ENCODE results near the gene CSTF1. TPM values are rescaled to one million over a fixed set of nuclear protein-coding genes. Genes with fewer than 3 reads are reported as not detected.
"Not testable (repeated sequence)": the region's sequence is repeated elsewhere in the genome, so short reads cannot be mapped to it uniquely, and the experiment has no call there.

CSTF1 gene
- total and polyA plus RNA-seq, 10 donors: 9.8 to 45.0 (median 28.5) TPM

DNA sequence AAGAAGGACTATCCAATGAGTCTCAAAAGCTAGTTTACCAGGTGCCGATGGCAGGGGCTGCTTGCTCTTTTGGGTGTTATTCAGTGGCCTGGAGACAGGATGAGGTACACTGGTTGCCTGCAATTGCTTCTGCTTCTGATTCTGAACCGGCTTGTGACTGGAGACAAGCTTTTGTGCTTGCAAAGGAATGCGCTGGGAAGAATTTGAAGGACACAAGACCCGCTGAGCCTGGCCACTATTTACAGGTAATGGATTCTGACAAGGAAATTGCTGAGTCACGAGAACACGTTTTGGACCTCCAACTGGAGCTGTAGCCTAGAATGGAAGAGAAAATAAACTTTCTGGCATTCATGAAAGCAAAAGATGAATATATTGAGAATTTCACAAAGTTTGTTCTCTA lies 6.2 kb upstream of the CSTF1 start:
- intact Hi-C loops (cut with DNase I; ENCODE audit: low total_unique reads): no loop called here
- no peak for DNase-seq
- H3K36me3 ChIP-seq: peaks cover 0 to 81% (median 5%) of the 10 kb centered on the region in 6 donors
- H3K27ac ChIP-seq: no peak overlapping the region
- TF ChIP-seq POLR2AphosphoS5 (IDR thresholded peaks at IDR 0.05): no peak
- TF ChIP-seq POLR2A (IDR thresholded peaks at IDR 0.05): no peak
- no peak for TF ChIP-seq CTCF (IDR thresholded peaks at IDR 0.05 in 8 of 11, conservative IDR thresholded peaks at IDR 0.05 in 3 of 11)
- H3K9me3 ChIP-seq: no peaks in the 10 kb centered on the region
- H3K4me3 ChIP-seq: no peak overlapping the region
- peaks cover 5 to 9% (median 6%) of the 10 kb centered on the region in 6 donors for H3K4me1 ChIP-seq
- H3K27me3 ChIP-seq (replicated peaks in 1 of 7): no peaks in the 10 kb centered on the region
- 96 to 98% (median 96%) methylated on average over 6 of the region's 6 CpGs for WGBS, 5 donors

DNA sequence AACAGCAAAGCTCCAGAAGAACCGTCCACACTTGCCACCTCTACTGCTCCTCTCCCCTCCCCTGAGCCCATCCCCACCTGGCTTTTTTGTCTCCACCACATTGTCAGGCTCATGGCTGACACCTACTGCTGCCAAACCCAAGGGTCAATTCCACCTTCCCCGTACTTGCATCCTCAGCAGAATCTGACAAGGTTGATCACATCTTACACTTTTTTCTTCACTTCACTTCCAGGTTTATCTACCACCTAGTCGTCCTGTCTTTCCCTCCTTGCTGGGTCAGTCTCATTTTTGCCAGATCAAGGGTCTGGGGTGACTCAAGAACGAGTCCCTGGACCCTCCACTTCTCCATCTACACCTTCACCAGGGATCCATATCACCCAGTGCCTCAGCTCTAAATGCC lies 3.6 kb upstream of the CSTF1 start:
- intact Hi-C loops (cut with DNase I; ENCODE audit: low total_unique reads): no loop called here
- no peak for DNase-seq
- no peaks in the 10 kb centered on the region for H3K27me3 ChIP-seq (replicated peaks in 1 of 7)
- no peak overlapping the region for H3K4me3 ChIP-seq
- no peaks in the 10 kb centered on the region for H3K9me3 ChIP-seq
- peaks cover 0 to 54% (median 3%) of the 10 kb centered on the region in 6 donors for H3K36me3 ChIP-seq
- no peak for TF ChIP-seq CTCF (IDR thresholded peaks at IDR 0.05 in 8 of 11, conservative IDR thresholded peaks at IDR 0.05 in 3 of 11)
- no peak overlapping the region for H3K27ac ChIP-seq
- peaks cover 17 to 29% (median 20%) of the 10 kb centered on the region in 6 donors for H3K4me1 ChIP-seq
- WGBS, 5 donors: 78 to 98% (median 92%) methylated on average over 4 of the region's 4 CpGs

DNA sequence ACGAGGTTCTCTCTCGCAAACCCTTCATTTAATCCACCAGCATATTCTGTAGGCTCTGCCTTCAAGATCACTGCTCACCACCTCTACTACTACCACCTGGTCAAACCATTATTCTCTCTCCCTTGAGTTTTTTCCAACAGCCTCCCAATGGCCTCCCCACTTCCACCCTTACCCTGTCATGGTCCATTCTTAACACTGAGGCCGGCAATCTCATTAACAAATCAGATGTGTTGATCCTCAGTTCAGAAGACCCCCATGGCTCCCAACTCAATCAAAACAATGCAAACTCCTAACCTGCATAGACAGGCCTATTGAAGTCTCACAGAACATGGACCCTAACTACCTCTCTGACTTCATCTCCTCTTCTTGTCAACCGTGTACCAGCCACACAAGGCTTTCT lies 2.6 kb upstream of the CSTF1 start:
- Histone ChIP-seq H3K4me3 (no peak overlapping the region), H3K4me1 (peaks cover 22 to 38% (median 29%) of the 10 kb centered on the region in 6 donors), H3K9me3 (no peaks in the 10 kb centered on the region), H3K27me3 (replicated peaks in 1 of 7) (no peaks in the 10 kb centered on the region), H3K27ac (no peak overlapping the region), H3K36me3 (peaks cover 0 to 45% (median 3%) of the 10 kb centered on the region in 6 donors)
- 96 to 99% (median 96%) methylated on average over 4 of the region's 4 CpGs for WGBS, 5 donors
- DNase-seq: no peak
- intact Hi-C loops (cut with DNase I; ENCODE audit: low total_unique reads): no loop called here
- TF ChIP-seq POLR2AphosphoS5 (IDR thresholded peaks at IDR 0.05): no peak
- no peak for TF ChIP-seq CTCF (IDR thresholded peaks at IDR 0.05 in 8 of 11, conservative IDR thresholded peaks at IDR 0.05 in 3 of 11)
- no peak for TF ChIP-seq POLR2A (IDR thresholded peaks at IDR 0.05)

GRCh38 chr20:56390396-56390795 lies 2.0 kb upstream of the CSTF1 start:
- H3K4me3 ChIP-seq; DNase-seq; H3K27me3 ChIP-seq (replicated peaks in 1 of 7); intact Hi-C loops (cut with DNase I; ENCODE audit: low total_unique reads); H3K27ac ChIP-seq; H3K9me3 ChIP-seq: not testable (repeated sequence)
- WGBS, 5 donors: 96 to 99% (median 97%) methylated on average over 9 of the region's 9 CpGs
- peaks cover 22 to 44% (median 31%) of the 10 kb centered on the region in 6 donors for H3K4me1 ChIP-seq
- H3K36me3 ChIP-seq: peaks cover 0 to 43% (median 6%) of the 10 kb centered on the region in 6 donors

- no peak for TF ChIP-seq CTCF (IDR thresholded peaks at IDR 0.05 in 8 of 11, conservative IDR thresholded peaks at IDR 0.05 in 3 of 11)
- Histone ChIP-seq H3K27ac (peak overlapping the region in 3 of 8 donors; percentile 94 to 95 (median 95)), H3K27me3 (replicated peaks in 1 of 7) (no peaks in the 10 kb centered on the region), H3K9me3 (no peaks in the 10 kb centered on the region), H3K4me1 (peaks cover 22 to 45% (median 31%) of the 10 kb centered on the region in 6 donors), H3K36me3 (peaks cover 0 to 43% (median 12%) of the 10 kb centered on the region in 6 donors), H3K4me3 (peak overlapping the region in 6 of 8 donors; percentile 75 to 92 (median 86))
- intact Hi-C loops (cut with DNase I; ENCODE audit: low total_unique reads): no loop called here
- no peak for DNase-seq
- 17 to 36% (median 23%) methylated on average over 10 of the region's 10 CpGs for WGBS, 5 donors
These were observed 1.4 kb upstream of the CSTF1 start for GRCh38 chr20:56391037-56391436.
